Body of pancreas (tissue), 4 donors: ENCODE measurements around the gene TECR. TPM values are rescaled to one million over a fixed set of nuclear protein-coding genes. Genes with fewer than 3 reads are reported as not detected.

Experiments
- ATAC-seq: fragments of 150-250 bp; one replicate; pipeline ENCODE4 v1.9.1; 2016
- DNase-seq, 4 donors: peaks; one replicate each; pipeline ENCODE4 v3.0.0-alpha.2; 2019
- H3K27ac ChIP-seq, 4 donors: fragments of 200-600 bp; sonication (generic); 1 replicate in 3 of 4; 2 replicates in 1 of 4; pipeline versions ENCODE4 v1.5.1 to v1.6.1; 2016 to 2019; ENCODE audit warnings: mild to moderate bottlenecking in 1 of 4, mixed read lengths in 1 of 4, moderate library complexity in 1 of 4
- H3K27me3 ChIP-seq, 2 donors: fragments of 200-600 bp; sonication (generic); one replicate each; pipeline ENCODE4 v1.6.0; 2016; ENCODE audit warnings: mild to moderate bottlenecking in 1 of 2
- H3K36me3 ChIP-seq, 2 donors: fragments of 200-600 bp; sonication (generic); replicated peaks in 1 of 2; 2 replicates each; pipeline ENCODE4 v1.5.1; 2016; ENCODE audit warnings: low read depth in 2 of 2; ENCODE audit not compliant: insufficient read depth in 1 of 2
- H3K4me1 ChIP-seq: fragments of 200-600 bp; sonication (generic); one replicate; pipeline ENCODE4 v1.6.0; 2016
- H3K4me3 ChIP-seq, 2 donors: fragments of 200-600 bp; sonication (generic); 1 replicate in 1 of 2; 2 replicates in 1 of 2; pipeline ENCODE4 v1.5.1; 2016 to 2019
- H3K9me3 ChIP-seq, 3 donors: fragments of 200-600 bp; sonication (generic); 1 replicate in 2 of 3; 2 replicates in 1 of 3; pipeline ENCODE4 v1.5.1; 2016
- POLR2A ChIP-seq, 3 donors: fragments of 450-650 bp; IDR thresholded peaks; one replicate each; pipeline ENCODE4 v1.6.1; 2016; ENCODE audit warnings: antibody characterized with exemption in 3 of 3, mild to moderate bottlenecking in 2 of 3
- whole genome bisulfite sequencing, 2 donors: methylation state at CpG; one replicate each; pipeline ENCODE4 v1.1.5; 2017; 5-methylcytosine and 5-hydroxymethylcytosine counted together
- intact Hi-C: fragments of 100-400 bp; cut with DNase I; formaldehyde crosslinking; loops from one replicate; pipeline ENCODE4 v1.15.1; 2023
- total RNA-seq, 2 donors: library from RNA; depleted of rRNA; stranded (reverse); fragments of >200 nt; gene quantifications; one replicate each; pipeline ENCODE4 v1.1.0, GENCODE V29; 2016
- TF ChIP-seq, protein P1 (sequence below), 7 experiments: fragments of 450-650 bp in 4 of 7; fragments of 200-600 bp in 3 of 7; sonication (generic) in 3 of 7; IDR thresholded peaks; one replicate each; pipeline ENCODE4 v1.5.1; 2016 to 2019; ENCODE audit warnings: antibody characterized with exemption in 7 of 7

Gene TECR, protein sequence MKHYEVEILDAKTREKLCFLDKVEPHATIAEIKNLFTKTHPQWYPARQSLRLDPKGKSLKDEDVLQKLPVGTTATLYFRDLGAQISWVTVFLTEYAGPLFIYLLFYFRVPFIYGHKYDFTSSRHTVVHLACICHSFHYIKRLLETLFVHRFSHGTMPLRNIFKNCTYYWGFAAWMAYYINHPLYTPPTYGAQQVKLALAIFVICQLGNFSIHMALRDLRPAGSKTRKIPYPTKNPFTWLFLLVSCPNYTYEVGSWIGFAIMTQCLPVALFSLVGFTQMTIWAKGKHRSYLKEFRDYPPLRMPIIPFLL
- total RNA-seq: 10 to 100 TPM; 26.2 to 28.7 TPM

DNA sequence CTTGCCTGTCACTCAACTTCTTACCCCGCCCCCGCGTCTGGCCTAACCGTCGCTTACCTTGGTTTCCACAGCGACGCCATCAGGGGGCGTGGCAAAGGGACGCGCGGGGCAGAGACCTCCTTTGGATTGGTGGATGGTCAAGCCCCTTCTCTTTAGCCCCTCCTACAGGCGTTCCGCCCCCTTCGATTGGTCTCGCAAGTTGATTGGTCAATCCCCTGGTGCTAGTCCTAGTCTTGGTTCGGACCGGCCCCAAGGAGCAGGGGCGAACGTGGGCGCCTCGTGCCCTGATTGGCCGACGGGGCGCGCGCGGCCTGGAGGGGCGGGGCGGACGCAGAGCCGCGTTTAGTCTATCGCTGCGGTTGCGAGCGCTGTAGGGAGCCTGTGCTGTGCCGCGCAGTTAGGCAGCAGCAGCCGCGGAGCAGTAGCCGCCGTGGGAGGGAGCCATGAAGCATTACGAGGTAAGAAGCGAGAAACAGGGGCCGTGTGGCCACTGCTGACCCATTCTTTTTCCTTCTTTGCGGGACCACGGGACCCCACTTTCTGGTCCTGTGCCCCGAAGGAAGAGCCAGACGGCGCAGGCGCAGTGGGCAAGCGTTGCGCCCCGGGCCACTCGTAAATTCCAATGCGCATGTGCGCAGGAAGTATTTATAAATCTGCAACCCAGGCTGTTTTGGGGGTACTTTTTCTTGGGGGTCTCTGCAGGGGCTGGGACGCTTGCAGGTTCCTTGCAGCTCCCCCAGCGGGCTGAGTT lies at the start of gene TECR:
Gene TECR, plus strand, starts transcription at position 341 of the 751 bp plus-strand sequence. Its CDS starts 103 bp downstream, at position 444.
- ATAC-seq (peak; percentile 98), DNase-seq (peak; percentile 100)
- WGBS, 2 donors: 0% methylated on average over 4 to 59 of the region's 59 CpGs
- intact Hi-C loops: no loop called here
- Histone ChIP-seq H3K4me3 (peak within 1 kb of the TSS; percentile 40 to 82), H3K27ac (peak within 1 kb of the TSS; percentile 91 to 95 (median 94)), H3K27me3 (no peaks in the 10 kb centered on the region), H3K4me1 (peaks cover 10% of the 10 kb centered on the region), H3K9me3 (no peaks in the 10 kb centered on the region), H3K36me3 (no peaks in the 10 kb centered on the region)
- TF ChIP-seq, protein P1, sequence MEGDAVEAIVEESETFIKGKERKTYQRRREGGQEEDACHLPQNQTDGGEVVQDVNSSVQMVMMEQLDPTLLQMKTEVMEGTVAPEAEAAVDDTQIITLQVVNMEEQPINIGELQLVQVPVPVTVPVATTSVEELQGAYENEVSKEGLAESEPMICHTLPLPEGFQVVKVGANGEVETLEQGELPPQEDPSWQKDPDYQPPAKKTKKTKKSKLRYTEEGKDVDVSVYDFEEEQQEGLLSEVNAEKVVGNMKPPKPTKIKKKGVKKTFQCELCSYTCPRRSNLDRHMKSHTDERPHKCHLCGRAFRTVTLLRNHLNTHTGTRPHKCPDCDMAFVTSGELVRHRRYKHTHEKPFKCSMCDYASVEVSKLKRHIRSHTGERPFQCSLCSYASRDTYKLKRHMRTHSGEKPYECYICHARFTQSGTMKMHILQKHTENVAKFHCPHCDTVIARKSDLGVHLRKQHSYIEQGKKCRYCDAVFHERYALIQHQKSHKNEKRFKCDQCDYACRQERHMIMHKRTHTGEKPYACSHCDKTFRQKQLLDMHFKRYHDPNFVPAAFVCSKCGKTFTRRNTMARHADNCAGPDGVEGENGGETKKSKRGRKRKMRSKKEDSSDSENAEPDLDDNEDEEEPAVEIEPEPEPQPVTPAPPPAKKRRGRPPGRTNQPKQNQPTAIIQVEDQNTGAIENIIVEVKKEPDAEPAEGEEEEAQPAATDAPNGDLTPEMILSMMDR (IDR thresholded peaks at IDR 0.05): no peak
- peak; percentile 98 to 99 (median 99) for TF ChIP-seq POLR2A (IDR thresholded peaks at IDR 0.05)

DNA sequence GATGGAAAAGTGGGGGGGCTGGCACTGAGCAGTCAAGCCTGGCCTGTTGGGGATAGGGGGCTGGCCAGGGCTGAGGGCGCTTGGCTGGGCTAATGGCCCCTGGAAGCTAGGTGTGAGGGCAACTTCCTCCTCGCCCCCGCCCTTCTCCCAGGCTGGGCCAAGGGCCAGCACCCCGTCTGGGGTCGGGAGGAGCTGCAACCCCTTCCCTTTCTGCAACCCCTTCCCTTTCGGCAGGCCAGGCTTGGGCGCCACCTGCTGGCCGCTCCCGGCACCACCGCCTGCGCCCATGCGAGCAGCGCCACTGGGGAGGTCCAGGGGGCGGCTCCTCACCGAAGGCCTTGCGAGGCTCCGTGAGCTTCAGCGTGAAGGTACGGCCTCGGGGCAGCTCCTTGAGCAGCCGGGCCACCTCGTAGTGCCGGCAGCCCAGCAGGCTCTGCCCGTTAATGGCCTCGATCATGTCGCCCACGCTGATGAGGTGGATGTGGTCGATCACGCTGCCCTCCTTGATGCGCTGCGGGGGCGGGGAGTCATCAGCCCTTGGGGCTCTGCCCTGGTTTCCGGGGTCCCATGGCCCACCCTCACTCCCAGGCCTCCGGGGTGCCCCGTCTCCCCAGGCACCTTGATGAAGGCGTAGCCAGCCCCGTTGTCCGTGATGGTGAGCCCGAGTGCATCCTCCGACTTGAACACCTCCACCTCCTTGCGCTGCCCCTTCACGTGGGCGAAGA lies 49.3 kb upstream of the TECR start:
- 67 to 89% methylated on average over 26 to 36 of the region's 43 CpGs for WGBS, 2 donors
- no peak overlapping the region for H3K4me3 ChIP-seq
- no peaks in the 10 kb centered on the region for H3K27me3 ChIP-seq
- no peaks in the 10 kb centered on the region for H3K9me3 ChIP-seq
- H3K4me1 ChIP-seq: peaks cover 7% of the 10 kb centered on the region
- intact Hi-C loops: no loop called here
- H3K27ac ChIP-seq: no peak overlapping the region
- no peak for ATAC-seq
- DNase-seq: peak in 1 of 4 donors; percentile 29
- TF ChIP-seq POLR2A (IDR thresholded peaks at IDR 0.05): no peak
- TF ChIP-seq, protein P1 (IDR thresholded peaks at IDR 0.05): peak in 6 of 7 experiments; percentile 37 to 58 (median 43)
- H3K36me3 ChIP-seq: peaks cover 0 to 6% of the 10 kb centered on the region in 2 donors

DNA sequence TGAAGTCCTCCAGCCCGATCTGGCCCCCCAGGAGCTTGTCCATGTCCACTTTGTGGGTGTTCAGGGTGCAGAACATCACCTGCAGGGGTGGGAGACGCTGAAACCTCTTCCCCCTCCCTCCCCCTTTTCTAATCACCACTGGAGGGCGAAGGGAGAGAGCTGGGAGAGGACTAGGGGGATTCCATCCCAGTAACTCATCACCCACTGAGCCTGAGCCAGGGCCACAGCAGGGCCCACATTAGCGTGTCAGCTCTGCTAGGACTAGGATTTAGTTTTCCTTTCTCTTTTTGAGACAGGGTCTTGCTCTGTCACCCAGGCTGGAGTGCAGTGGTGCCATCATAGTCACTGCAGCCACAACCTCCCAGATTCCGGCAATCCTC lies 48.7 kb upstream of the TECR start:
- Histone ChIP-seq H3K4me1 (peaks cover 2% of the 10 kb centered on the region), H3K4me3 (no peak overlapping the region), H3K36me3 (peaks cover 0 to 6% of the 10 kb centered on the region in 2 donors), H3K27me3 (no peaks in the 10 kb centered on the region), H3K27ac (no peak overlapping the region), H3K9me3 (no peaks in the 10 kb centered on the region)
- 81 to 91% methylated on average over 5 of the region's 5 CpGs for WGBS, 2 donors
- intact Hi-C loops: no loop called here
- ATAC-seq (no peak), DNase-seq (no peak)
- TF ChIP-seq, protein P1 (IDR thresholded peaks at IDR 0.05): no peak
- no peak for TF ChIP-seq POLR2A (IDR thresholded peaks at IDR 0.05)

DNA sequence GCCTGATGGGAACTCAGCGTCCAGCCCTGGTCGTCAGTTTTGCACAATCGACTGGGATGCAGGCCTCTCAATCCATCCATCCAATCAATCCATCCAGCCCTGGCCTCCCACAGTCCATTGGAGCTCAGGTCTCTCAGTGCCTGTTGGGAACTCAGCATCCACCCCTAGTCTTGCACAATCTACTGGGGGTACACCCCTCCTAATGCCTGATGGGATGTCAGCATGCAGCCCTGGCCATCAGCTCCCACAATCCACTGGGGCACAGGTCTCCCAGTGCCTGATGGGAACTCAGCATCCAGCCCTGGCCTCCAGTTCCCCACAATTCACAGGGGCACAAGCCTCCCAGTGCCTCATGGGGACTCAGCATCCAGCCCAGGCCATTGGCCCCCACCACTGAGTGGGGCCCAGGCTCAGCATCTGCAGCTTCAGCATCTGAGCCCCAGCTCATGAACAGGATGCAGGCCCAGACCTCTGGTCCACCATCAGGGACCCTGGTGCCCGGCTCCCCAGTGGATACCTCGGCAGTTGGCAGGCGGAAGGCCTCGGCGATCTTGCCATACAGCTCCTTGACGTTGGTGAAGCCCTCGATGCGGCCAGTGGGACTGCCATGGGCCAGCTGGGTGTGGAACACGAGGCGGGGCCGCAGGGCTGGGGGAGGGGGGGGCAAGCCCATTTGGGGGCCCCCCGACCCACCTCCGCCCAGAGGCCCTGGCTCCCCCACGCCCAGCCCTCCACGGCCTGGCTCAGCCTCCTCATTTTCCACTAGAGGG lies 47.0 kb upstream of the TECR start:
- DNase-seq (no peak), ATAC-seq (no peak)
- 83 to 96% methylated on average over 1 to 12 of the region's 18 CpGs for WGBS, 2 donors

More for the DNA sequence above, 47.0 kb upstream of the TECR start:
- Histone ChIP-seq H3K27ac (no peak overlapping the region), H3K9me3 (no peaks in the 10 kb centered on the region), H3K4me1 (no peaks in the 10 kb centered on the region), H3K27me3 (no peaks in the 10 kb centered on the region), H3K36me3 (peaks cover 0 to 6% of the 10 kb centered on the region in 2 donors), H3K4me3 (no peak overlapping the region)
- TF ChIP-seq POLR2A (IDR thresholded peaks at IDR 0.05): no peak
- TF ChIP-seq, protein P1 (IDR thresholded peaks at IDR 0.05): no peak
- intact Hi-C loops: no loop called here
